SK-N-SH treated with all-trans-retinoic acid at 6 μM for 48 hours (cell line): ENCODE data around the gene ATP5PD.

ENCODE experiments used
- ATAC-seq: fragments of 200-7000 bp; cut with Tn5 transposase; 3 replicates; pipeline ENCODE4 v1.9.1; 2020; ENCODE audit warnings: mild to moderate bottlenecking, moderate library complexity
- ARNTL ChIP-seq: fragments of 450-650 bp; formaldehyde crosslinking; IDR thresholded peaks from 2 replicates; pipeline ENCODE4 v1.5.0; 2020; ENCODE audit warnings: low read depth, mild to moderate bottlenecking, moderate library complexity, borderline replicate concordance
- BACH2 ChIP-seq: fragments of 250-450 bp; sonication (Bioruptor Pico); IDR thresholded peaks from 2 replicates; pipeline ENCODE4 v1.9.0; 2021; ENCODE audit warnings: mild to moderate bottlenecking, borderline replicate concordance
- CREB5 ChIP-seq: fragments of 250-450 bp; sonication (Bioruptor Pico); IDR thresholded peaks from 2 replicates; pipeline ENCODE4 v1.5.1; 2020; ENCODE audit warnings: low read depth, mild to moderate bottlenecking, moderate library complexity
- CSDC2 ChIP-seq: fragments of 250-450 bp; sonication (Bioruptor Pico); IDR thresholded peaks from 2 replicates; pipeline ENCODE4 v1.5.0; 2020; ENCODE audit warnings: mild to moderate bottlenecking, moderate library complexity
- GLIS3 ChIP-seq: fragments of 250-450 bp; sonication (Bioruptor Pico); IDR thresholded peaks from 2 replicates; pipeline ENCODE4 v1.5.0; 2020; ENCODE audit warnings: mild to moderate bottlenecking, moderate library complexity
- ISL1 ChIP-seq: fragments of 250-450 bp; sonication (Bioruptor Pico); IDR thresholded peaks from 2 replicates; pipeline ENCODE4 v2.1.2; 2022; ENCODE audit warnings: mild to moderate bottlenecking, moderate library complexity
- OSR1 ChIP-seq: fragments of 250-450 bp; sonication (Bioruptor Pico); IDR thresholded peaks from 2 replicates; pipeline ENCODE4 v1.8.0; 2022; ENCODE audit warnings: moderate library complexity, mild to moderate bottlenecking, inconsistent platforms
- PATZ1 ChIP-seq: fragments of 250-450 bp; sonication (Bioruptor Pico); IDR thresholded peaks from 2 replicates; pipeline ENCODE4 v1.8.0; 2020; ENCODE audit warnings: mild to moderate bottlenecking, moderate library complexity, borderline replicate concordance
- PPARA ChIP-seq: fragments of 250-450 bp; sonication (Bioruptor Pico); IDR thresholded peaks from 2 replicates; pipeline ENCODE4 v1.5.0; 2020; ENCODE audit warnings: mild to moderate bottlenecking, borderline replicate concordance
- RARB ChIP-seq: fragments of 250-450 bp; sonication (Bioruptor Pico); IDR thresholded peaks from 2 replicates; pipeline ENCODE4 v1.8.0; 2021; ENCODE audit warnings: mild to moderate bottlenecking, moderate library complexity
- TCF4 ChIP-seq: fragments of 250-450 bp; sonication (Bioruptor Pico); IDR thresholded peaks from 2 replicates; pipeline ENCODE4 v1.8.0; 2021; ENCODE audit warnings: mild to moderate bottlenecking, moderate library complexity, borderline replicate concordance
- TOX ChIP-seq: fragments of 250-450 bp; sonication (Bioruptor Pico); IDR thresholded peaks from 2 replicates; pipeline ENCODE4 v1.8.0; 2021; ENCODE audit warnings: mild to moderate bottlenecking, moderate library complexity, borderline replicate concordance
- ZC3H10 ChIP-seq: fragments of 250-450 bp; sonication (Bioruptor Pico); IDR thresholded peaks from 2 replicates; pipeline ENCODE4 v1.5.1; 2021; ENCODE audit warnings: mild to moderate bottlenecking, moderate library complexity
- ZNF565 ChIP-seq: fragments of 450-650 bp; formaldehyde crosslinking; conservative IDR thresholded peaks from 2 replicates; pipeline ENCODE4 v1.5.0; 2020; ENCODE audit warnings: low read depth, mild to moderate bottlenecking, moderate library complexity
- ZNF8 ChIP-seq: fragments of 450-650 bp; formaldehyde crosslinking; IDR thresholded peaks from 2 replicates; pipeline ENCODE4 v1.5.0; 2020; ENCODE audit warnings: mild to moderate bottlenecking, moderate library complexity
- TF ChIP-seq, protein P1 (sequence below): fragments of 250-450 bp; sonication (Bioruptor Pico); IDR thresholded peaks from 2 replicates; pipeline ENCODE4 v1.5.1; 2021; ENCODE audit warnings: mild to moderate bottlenecking, moderate library complexity
- TF ChIP-seq, protein P2 (sequence below): fragments of 250-450 bp; sonication (Bioruptor Pico); IDR thresholded peaks from 2 replicates; pipeline ENCODE4 v1.8.0; 2021; ENCODE audit warnings: low read depth, mild to moderate bottlenecking, moderate library complexity, borderline replicate concordance
- TF ChIP-seq, protein P3 (sequence below): fragments of 250-450 bp; sonication (Bioruptor Pico); IDR thresholded peaks from 2 replicates; pipeline ENCODE4 v1.5.0; 2020; ENCODE audit warnings: mild to moderate bottlenecking, moderate library complexity

The ATP5PD gene

DNA sequence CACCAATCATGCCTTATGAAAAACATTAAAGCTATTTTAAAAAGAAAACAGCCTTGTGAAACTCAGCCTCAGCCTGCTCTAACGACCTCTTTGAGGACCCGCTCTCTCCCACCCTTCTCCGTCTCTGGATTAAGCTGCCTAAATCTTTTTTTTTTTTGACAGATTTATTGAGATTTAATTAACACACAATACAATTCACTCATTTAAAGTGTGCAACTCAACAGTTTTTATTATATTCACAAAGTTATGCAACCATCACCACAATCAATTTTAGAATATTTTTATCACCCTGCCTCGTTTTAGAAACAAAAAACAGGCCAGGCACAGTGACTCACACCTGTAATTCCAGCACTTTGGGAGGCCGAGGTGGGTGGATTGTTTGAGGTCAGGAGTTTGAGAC is 50.9 kb downstream of the ATP5PD start:
- TF ChIP-seq ARNTL (CRISPR knock-in tag) (no peak), PPARA (CRISPR knock-in tag) (no peak), ZC3H10 (CRISPR knock-in tag) (no peak), ZNF8 (CRISPR knock-in tag) (no peak), RARB (no peak), PATZ1 (CRISPR knock-in tag) (no peak), GLIS3 (CRISPR knock-in tag) (no peak), ISL1 (no peak), BACH2 (CRISPR knock-in tag) (no peak), OSR1 (CRISPR knock-in tag) (no peak), ZNF565 (CRISPR knock-in tag) (no peak), CSDC2 (CRISPR knock-in tag) (no peak)
- TF ChIP-seq, protein P1, sequence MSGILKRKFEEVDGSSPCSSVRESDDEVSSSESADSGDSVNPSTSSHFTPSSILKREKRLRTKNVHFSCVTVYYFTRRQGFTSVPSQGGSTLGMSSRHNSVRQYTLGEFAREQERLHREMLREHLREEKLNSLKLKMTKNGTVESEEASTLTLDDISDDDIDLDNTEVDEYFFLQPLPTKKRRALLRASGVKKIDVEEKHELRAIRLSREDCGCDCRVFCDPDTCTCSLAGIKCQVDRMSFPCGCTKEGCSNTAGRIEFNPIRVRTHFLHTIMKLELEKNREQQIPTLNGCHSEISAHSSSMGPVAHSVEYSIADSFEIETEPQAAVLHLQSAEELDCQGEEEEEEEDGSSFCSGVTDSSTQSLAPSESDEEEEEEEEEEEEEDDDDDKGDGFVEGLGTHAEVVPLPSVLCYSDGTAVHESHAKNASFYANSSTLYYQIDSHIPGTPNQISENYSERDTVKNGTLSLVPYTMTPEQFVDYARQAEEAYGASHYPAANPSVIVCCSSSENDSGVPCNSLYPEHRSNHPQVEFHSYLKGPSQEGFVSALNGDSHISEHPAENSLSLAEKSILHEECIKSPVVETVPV (CRISPR knock-in tag) = no peak
- ATAC-seq = no peak

DNA sequence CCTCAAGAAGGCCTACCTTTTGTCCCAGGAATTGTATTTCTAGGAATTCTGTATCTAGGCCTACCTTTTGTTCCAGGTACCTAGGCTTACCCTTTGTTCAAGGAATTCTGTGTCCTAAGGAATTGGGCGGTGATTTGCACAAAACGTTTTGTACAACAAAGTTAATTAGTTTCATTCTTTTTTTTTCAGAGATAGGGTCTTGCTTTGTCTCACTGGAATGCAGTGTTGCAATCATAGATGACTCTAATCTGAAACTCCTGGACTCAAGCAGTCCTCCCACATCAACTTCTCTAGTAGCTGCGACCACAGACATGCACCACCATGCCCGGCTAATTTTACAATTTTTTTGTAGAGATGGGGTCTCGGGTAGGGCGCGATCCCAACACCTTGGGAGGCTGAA is 52.3 kb downstream of the ATP5PD start:
- no peak for ATAC-seq
- TF ChIP-seq GLIS3 (CRISPR knock-in tag) = no peak
- TF ChIP-seq CSDC2 (CRISPR knock-in tag) = no peak
- no peak for TF ChIP-seq ISL1
- TF ChIP-seq ZC3H10 (CRISPR knock-in tag) = no peak
- TF ChIP-seq, protein P2, sequence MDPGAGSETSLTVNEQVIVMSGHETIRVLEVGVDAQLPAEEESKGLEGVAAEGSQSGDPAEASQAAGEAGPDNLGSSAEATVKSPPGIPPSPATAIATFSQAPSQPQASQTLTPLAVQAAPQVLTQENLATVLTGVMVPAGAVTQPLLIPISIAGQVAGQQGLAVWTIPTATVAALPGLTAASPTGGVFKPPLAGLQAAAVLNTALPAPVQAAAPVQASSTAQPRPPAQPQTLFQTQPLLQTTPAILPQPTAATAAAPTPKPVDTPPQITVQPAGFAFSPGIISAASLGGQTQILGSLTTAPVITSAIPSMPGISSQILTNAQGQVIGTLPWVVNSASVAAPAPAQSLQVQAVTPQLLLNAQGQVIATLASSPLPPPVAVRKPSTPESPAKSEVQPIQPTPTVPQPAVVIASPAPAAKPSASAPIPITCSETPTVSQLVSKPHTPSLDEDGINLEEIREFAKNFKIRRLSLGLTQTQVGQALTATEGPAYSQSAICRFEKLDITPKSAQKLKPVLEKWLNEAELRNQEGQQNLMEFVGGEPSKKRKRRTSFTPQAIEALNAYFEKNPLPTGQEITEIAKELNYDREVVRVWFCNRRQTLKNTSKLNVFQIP (CRISPR knock-in tag) = no peak
- TF ChIP-seq TOX (CRISPR knock-in tag) = no peak

DNA sequence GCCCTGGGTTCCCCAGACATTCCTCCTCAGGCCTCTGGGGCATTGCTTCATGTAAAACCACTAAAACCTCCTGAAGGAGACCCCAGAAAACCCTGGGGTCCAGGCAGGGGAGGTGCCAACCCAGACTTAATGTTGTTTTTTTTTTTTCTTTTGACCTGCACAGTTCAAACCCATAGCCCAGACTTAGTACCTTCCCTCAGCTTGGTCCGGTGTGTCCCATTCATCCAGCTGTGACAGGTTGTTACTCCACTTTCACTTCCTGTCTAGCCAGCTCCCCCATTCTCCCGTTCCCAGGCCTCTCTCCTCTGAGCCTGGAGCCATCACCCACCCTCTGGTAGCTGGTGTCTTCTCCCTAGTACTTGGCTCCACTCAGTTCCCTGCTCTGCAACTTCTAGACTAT is 54.5 kb downstream of the ATP5PD start:
- ATAC-seq = no peak

More for the DNA sequence above, 54.5 kb downstream of the ATP5PD start:
- TF ChIP-seq PPARA (CRISPR knock-in tag) (no peak), PATZ1 (CRISPR knock-in tag) (no peak), CREB5 (no peak), TCF4 (CRISPR knock-in tag) (no peak), TOX (CRISPR knock-in tag) (no peak), OSR1 (CRISPR knock-in tag) (no peak), RARB (no peak), ARNTL (CRISPR knock-in tag) (no peak)
- TF ChIP-seq, protein P3, sequence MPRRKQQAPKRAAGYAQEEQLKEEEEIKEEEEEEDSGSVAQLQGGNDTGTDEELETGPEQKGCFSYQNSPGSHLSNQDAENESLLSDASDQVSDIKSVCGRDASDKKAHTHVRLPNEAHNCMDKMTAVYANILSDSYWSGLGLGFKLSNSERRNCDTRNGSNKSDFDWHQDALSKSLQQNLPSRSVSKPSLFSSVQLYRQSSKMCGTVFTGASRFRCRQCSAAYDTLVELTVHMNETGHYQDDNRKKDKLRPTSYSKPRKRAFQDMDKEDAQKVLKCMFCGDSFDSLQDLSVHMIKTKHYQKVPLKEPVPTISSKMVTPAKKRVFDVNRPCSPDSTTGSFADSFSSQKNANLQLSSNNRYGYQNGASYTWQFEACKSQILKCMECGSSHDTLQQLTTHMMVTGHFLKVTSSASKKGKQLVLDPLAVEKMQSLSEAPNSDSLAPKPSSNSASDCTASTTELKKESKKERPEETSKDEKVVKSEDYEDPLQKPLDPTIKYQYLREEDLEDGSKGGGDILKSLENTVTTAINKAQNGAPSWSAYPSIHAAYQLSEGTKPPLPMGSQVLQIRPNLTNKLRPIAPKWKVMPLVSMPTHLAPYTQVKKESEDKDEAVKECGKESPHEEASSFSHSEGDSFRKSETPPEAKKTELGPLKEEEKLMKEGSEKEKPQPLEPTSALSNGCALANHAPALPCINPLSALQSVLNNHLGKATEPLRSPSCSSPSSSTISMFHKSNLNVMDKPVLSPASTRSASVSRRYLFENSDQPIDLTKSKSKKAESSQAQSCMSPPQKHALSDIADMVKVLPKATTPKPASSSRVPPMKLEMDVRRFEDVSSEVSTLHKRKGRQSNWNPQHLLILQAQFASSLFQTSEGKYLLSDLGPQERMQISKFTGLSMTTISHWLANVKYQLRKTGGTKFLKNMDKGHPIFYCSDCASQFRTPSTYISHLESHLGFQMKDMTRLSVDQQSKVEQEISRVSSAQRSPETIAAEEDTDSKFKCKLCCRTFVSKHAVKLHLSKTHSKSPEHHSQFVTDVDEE (CRISPR knock-in tag) = no peak
